GM21576 (cell line): ENCODE data around the gene UPK3B.
"Not testable (repeated sequence)": the region's sequence is repeated elsewhere in the genome, so short reads cannot be mapped to it uniquely, and the experiment has no call there.

ENCODE experiments used
- ATAC-seq: cut with Tn5 transposase; IDR thresholded peaks from one replicate; pipeline ENCODE4 v1.9.1; 2021; ENCODE audit warnings: mild to moderate bottlenecking, moderate library complexity; ENCODE audit not compliant: unreplicated experiment

The UPK3B gene

GRCh38 chr7:76487969-76488368, 22.4 kb upstream of the UPK3B start:
- ATAC-seq = not testable (repeated sequence)

- ATAC-seq = not testable (repeated sequence)
Observed at GRCh38 chr7:76492139-76492538, 18.2 kb upstream of the UPK3B start.

- ATAC-seq = not testable (repeated sequence)
Observed at GRCh38 chr7:76495717-76496116, 14.6 kb upstream of the UPK3B start.

- ATAC-seq = not testable (repeated sequence)
Observed at GRCh38 chr7:76497918-76498582, 12.3 kb upstream of the UPK3B start.

GRCh38 chr7:76498583-76499200, 11.7 kb upstream of the UPK3B start:
- not testable (repeated sequence) for ATAC-seq

GRCh38 chr7:76499201-76499923, 11.0 kb upstream of the UPK3B start:
- ATAC-seq = not testable (repeated sequence)

- ATAC-seq = not testable (repeated sequence)
Observed at GRCh38 chr7:76499924-76500241, 10.5 kb upstream of the UPK3B start.

- not testable (repeated sequence) for ATAC-seq
Observed at GRCh38 chr7:76502224-76502623, 8.1 kb upstream of the UPK3B start.

- not testable (repeated sequence) for ATAC-seq
Observed at GRCh38 chr7:76502836-76503235, 7.5 kb upstream of the UPK3B start.

- ATAC-seq = not testable (repeated sequence)
Observed at GRCh38 chr7:76503244-76503643, 7.1 kb upstream of the UPK3B start.

- ATAC-seq = not testable (repeated sequence)
Observed at GRCh38 chr7:76504351-76505167, 5.8 kb upstream of the UPK3B start.

- no peak for ATAC-seq
Observed at GRCh38 chr7:76505168-76506080, 4.9 kb upstream of the UPK3B start.

- ATAC-seq = no peak
Observed at GRCh38 chr7:76506081-76506440, 4.3 kb upstream of the UPK3B start.

- ATAC-seq = not testable (repeated sequence)
Observed at GRCh38 chr7:76506643-76507042, 3.7 kb upstream of the UPK3B start.

GRCh38 chr7:76507723-76508406, 2.5 kb upstream of the UPK3B start:
- no peak for ATAC-seq

GRCh38 chr7:76511200-76511910, 1.0 kb downstream of the UPK3B start:
- not testable (repeated sequence) for ATAC-seq

- not testable (repeated sequence) for ATAC-seq
Observed at GRCh38 chr7:76511911-76512885, 1.8 kb downstream of the UPK3B start.
